Thoracic aorta (tissue), 2 donors: Measurements from ENCODE around the gene TSC22D3. TPM values are rescaled to one million over a fixed set of nuclear protein-coding genes. Genes with fewer than 3 reads are reported as not detected.

Experiments used
- ATAC-seq: fragments of 150-250 bp; one replicate; pipeline ENCODE4 v1.8.0; 2017; ENCODE audit warnings: low read depth; ENCODE audit not compliant: insufficient number of reproducible peaks, low FRiP score
- DNase-seq: peaks from one replicate; pipeline ENCODE4 v3.0.0-alpha.2; 2020; ENCODE audit warnings: low spot score
- H3K27ac ChIP-seq, 2 donors: fragments of 200-600 bp; sonication (generic); 1 replicate in 1 of 2; 2 replicates in 1 of 2; pipeline ENCODE4 v1.5.1; 2016; ENCODE audit warnings: mild to moderate bottlenecking in 2 of 2, moderate library complexity in 2 of 2
- H3K27me3 ChIP-seq: fragments of 200-600 bp; sonication (generic); replicated peaks from 2 replicates; pipeline ENCODE4 v1.6.0; 2016; ENCODE audit warnings: mild to moderate bottlenecking; ENCODE audit not compliant: insufficient read depth
- H3K36me3 ChIP-seq: fragments of 200-600 bp; sonication (generic); one replicate; pipeline ENCODE4 v1.5.1; 2016
- H3K4me1 ChIP-seq, 2 donors: fragments of 200-600 bp; sonication (generic); 1 replicate in 1 of 2; 2 replicates in 1 of 2; pipeline versions ENCODE4 v1.5.1 to v1.6.0; 2016; ENCODE audit warnings: low read depth in 2 of 2, mild to moderate bottlenecking in 1 of 2; ENCODE audit not compliant: control insufficient read depth in 1 of 2
- H3K4me3 ChIP-seq: fragments of 200-600 bp; sonication (generic); 2 replicates; pipeline ENCODE4 v1.5.1; 2016; ENCODE audit warnings: mild to moderate bottlenecking
- H3K9me3 ChIP-seq: fragments of 200-600 bp; sonication (generic); 2 replicates; pipeline ENCODE4 v1.5.1; 2016
- CTCF ChIP-seq: fragments of 200-600 bp; sonication (generic); IDR thresholded peaks from one replicate; pipeline ENCODE4 v1.5.1; 2019; ENCODE audit warnings: antibody characterized with exemption
- total RNA-seq, 2 donors: library from RNA; depleted of rRNA; stranded (reverse); fragments of >200 nt; gene quantifications; one replicate each; pipeline versions ENCODE4 v1.1.0 to v1.2.3, GENCODE V29; 2016

The TSC22D3 gene
- total RNA-seq, 2 donors from 2014 or later = 326 to 551 TPM

DNA sequence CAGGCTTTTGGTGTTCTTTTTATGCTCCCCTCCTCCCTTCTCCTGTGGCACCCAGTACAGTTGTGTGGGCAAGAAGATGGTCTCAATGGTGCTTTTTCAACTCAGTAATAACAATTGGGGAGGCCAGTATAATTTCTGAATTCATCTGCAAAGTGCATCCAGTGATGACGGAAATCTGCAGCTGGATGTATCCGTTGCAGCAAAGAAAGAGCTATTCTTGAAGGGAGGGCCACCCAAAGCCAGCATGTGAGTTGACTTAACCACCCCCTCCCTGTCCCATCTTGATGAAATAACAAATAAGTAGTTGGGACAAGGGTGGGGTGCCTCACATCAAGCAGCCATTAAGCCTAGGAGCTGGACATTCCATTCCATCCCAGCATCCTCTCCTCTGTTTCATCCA lies 30.7 kb downstream of the TSC22D3 start:
- H3K36me3 ChIP-seq = no peaks in the 10 kb centered on the region
- no peak for ATAC-seq
- no peak overlapping the region for H3K4me3 ChIP-seq
- H3K27ac ChIP-seq = no peak overlapping the region
- DNase-seq = no peak
- no peak for TF ChIP-seq CTCF
- no peaks in the 10 kb centered on the region for H3K27me3 ChIP-seq
- peaks cover 31 to 51% of the 10 kb centered on the region in 2 donors for H3K4me1 ChIP-seq
- no peaks in the 10 kb centered on the region for H3K9me3 ChIP-seq

DNA sequence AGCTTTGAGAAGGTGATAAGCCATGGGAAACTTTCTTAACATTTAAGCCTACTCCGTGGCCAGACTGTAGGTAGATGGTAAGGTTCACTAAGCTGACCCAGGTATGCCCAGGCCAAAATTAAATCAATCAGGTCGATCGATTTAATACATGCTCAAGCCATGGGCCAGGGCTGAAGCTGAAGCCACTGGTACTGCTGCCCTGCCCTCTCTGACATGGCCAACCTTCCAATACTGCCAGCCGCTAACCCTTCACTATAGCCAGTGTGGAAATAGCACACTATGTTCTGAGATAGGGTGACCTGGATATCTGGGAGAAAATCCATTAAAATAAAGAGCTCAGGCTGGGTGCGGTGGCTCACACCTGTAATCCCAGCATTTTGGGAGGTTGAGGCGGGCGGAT lies 31.6 kb downstream of the TSC22D3 start:
- no peaks in the 10 kb centered on the region for H3K36me3 ChIP-seq
- no peaks in the 10 kb centered on the region for H3K27me3 ChIP-seq
- no peak overlapping the region for H3K4me3 ChIP-seq
- TF ChIP-seq CTCF = no peak
- peak overlapping the region in 1 of 2 donors; percentile 98 for H3K27ac ChIP-seq
- peaks cover 31 to 58% of the 10 kb centered on the region in 2 donors for H3K4me1 ChIP-seq
- H3K9me3 ChIP-seq = no peaks in the 10 kb centered on the region
- ATAC-seq (no peak), DNase-seq (no peak)

- H3K36me3 ChIP-seq = no peaks in the 10 kb centered on the region
- H3K27ac ChIP-seq = peak overlapping the region; percentile 89 to 98
- H3K27me3 ChIP-seq = no peaks in the 10 kb centered on the region
- H3K4me1 ChIP-seq = peaks cover 31 to 64% of the 10 kb centered on the region in 2 donors
- ATAC-seq (no peak), DNase-seq (no peak)
- peak overlapping the region; percentile 63 for H3K4me3 ChIP-seq
- no peak for TF ChIP-seq CTCF
- no peaks in the 10 kb centered on the region for H3K9me3 ChIP-seq
Observed at GRCh38 chrX:107742700-107743191, 32.8 kb downstream of the TSC22D3 start.

- no peak for ATAC-seq
- no peak for DNase-seq
- Histone ChIP-seq H3K27me3 (no peaks in the 10 kb centered on the region), H3K4me1 (peaks cover 24 to 62% of the 10 kb centered on the region in 2 donors), H3K9me3 (no peaks in the 10 kb centered on the region), H3K27ac (peak overlapping the region; percentile 76 to 98), H3K36me3 (no peaks in the 10 kb centered on the region), H3K4me3 (peak overlapping the region; percentile 63)
- TF ChIP-seq CTCF = no peak
Observed at GRCh38 chrX:107741404-107741790, 34.2 kb downstream of the TSC22D3 start.

- H3K4me1 ChIP-seq = peaks cover 24 to 60% of the 10 kb centered on the region in 2 donors
- no peak overlapping the region for H3K4me3 ChIP-seq
- DNase-seq = no peak
- no peaks in the 10 kb centered on the region for H3K9me3 ChIP-seq
- no peaks in the 10 kb centered on the region for H3K36me3 ChIP-seq
- no peak for ATAC-seq
- H3K27ac ChIP-seq = no peak overlapping the region
- H3K27me3 ChIP-seq = no peaks in the 10 kb centered on the region
- TF ChIP-seq CTCF = no peak
Observed at GRCh38 chrX:107739541-107739940, 36.0 kb downstream of the TSC22D3 start.
